OCI-M2 (cell line): ENCODE results near the gene SOHLH2.

Source experiments
- DNase-seq: peaks from one replicate; lab custom pipeline; 2025; ENCODE audit not compliant: unreplicated experiment; lab: John Stamatoyannopoulos, UW

SOHLH2 gene

DNA sequence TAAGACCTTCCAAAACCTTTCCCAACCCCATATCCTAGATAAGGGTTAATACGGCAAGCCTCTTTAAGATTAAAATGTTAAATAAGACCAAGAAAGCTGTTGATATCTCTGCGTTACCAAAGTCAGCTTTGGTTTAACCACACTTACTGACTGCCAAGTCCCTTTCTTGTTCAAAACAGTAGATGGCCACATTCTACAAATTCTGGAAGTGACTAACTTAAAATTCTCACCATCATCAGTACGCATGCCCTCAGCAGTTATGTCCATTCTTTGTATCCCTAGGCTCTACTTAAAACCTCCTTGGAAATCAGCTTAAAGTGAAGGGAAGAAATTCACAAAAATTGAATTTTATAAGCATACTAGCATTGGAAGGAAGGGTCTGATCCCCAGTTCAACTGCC is 23.6 kb downstream of the SOHLH2 start:
- DNase-seq = no peak

DNA sequence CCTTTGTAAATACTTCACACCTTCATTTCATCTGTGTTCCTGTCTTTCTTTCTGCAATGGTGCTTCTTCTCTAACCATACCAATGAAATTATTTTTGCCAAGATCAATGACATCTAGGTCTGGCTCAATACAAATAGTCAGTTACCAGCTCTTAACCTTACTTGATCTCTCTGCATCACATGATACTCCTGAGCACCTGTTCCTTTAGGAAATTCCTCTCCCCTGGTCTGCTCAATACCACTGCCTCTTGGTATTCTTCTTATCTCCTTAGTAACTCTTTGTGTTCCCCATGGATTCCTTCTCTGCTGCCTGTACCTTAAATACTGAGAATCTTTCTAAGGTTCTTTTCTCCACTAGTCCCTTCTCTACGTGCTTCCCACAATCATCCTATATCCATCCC is 25.9 kb downstream of the SOHLH2 start:
- no peak for DNase-seq

DNA sequence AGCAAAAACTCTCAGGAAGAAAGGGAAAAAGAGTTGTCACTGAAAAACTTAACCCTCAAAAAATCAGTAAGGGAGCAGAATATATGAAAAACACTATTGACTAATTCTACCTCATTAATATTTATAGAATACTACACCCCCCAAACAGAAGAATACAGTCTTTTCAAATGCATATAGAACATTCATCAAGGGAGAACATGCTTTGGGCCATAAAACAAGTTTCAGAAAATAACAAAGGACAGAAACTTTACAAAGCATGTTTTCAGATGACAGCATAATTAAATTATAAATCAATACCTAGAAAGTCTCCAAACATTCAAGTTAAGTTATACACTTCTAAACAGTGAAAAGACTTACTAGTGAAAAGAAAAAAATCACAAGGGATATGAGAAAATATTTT is 30.5 kb downstream of the SOHLH2 start:
- DNase-seq = no peak

DNA sequence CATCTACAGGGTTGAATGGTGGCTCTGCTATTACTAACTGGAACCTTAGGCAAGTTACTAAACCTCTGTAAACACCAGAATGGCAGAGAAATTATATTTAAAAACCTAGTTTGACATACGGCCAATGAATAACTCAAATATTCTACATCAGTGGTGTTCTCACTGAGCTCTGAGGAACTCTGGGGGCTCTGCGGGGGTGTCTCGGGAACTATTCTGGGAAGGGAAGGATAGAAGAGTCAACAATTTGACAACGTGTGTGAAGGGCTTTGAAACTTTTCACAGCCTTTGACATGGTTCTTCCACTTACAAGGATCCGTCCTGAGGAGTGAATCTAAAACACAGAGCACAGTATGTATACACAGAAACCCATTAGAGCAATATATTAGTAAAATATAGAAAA is 38.7 kb downstream of the SOHLH2 start:
- DNase-seq = no peak

DNA sequence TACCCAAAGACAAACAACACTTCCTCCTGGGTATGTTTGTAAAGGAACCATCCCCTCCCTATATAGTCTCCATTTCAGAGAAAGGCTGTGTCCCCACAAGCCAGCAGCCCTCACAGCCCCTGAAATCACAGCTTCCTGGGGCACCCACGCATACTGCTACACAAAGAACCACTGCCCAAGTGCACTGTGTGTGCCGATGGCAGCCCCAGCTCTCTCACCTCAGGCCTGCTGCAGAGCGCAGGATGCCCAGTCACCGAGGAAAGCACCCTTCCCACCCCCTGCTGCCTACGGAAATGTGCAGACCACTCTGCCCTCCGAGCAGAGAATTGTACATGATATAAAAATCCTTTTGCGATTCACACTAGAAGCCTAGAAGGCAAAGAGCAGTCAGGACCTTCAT is 39.4 kb downstream of the SOHLH2 start:
- no peak for DNase-seq

DNA sequence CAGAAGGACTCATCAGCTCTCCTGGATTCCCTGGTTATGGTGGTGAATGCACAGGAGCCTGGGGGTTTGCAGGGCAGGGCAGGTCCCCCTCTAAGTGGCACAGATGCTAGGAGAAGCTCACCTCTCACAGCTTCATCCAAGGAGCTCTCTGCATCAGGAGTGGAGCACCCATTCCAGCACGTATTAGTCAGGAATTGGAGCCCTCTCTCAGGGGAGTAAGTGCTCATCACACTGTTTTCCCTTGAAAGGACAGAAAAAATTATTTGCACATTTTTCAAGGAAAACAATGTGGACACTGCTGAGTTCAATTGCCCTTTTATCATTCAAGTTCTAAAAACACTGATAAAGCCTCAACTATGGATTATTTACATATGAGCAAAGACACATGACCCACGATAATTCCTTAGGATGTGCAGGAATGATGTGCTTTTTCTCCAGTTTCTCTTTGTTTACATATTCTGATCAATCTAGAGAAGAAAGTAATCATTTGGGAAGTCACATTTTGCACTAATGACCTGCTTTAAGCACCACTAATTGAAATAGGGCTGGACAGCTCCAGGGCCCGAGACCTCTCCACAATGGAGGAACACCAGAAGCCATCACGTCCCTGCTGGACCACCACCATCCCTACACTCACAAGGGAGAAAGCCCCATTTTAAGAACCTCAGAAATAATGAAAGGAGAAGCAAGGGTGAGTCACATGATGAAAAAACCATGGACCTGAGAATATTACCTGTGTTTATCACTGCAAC is 40.6 kb downstream of the SOHLH2 start:
- no peak for DNase-seq

DNA sequence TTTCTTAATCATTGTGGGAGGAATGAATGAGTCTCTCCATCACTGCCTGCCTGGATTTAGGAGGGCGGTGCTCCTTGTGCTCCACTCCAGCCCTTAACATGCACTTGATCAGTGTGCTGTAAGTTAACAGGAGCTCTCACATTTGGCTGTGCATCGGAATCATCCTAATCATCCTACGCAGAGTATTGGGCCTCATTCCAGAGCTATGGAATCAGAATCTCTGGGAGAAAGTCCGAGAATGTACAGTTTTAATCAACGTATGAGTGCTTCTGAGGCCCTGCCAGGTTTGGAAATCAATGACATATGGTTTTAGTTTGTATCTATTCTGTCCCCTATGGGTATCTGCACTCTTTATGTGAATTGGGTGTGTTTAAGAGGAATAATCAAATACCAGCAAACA is 48.3 kb downstream of the SOHLH2 start:
- no peak for DNase-seq

DNA sequence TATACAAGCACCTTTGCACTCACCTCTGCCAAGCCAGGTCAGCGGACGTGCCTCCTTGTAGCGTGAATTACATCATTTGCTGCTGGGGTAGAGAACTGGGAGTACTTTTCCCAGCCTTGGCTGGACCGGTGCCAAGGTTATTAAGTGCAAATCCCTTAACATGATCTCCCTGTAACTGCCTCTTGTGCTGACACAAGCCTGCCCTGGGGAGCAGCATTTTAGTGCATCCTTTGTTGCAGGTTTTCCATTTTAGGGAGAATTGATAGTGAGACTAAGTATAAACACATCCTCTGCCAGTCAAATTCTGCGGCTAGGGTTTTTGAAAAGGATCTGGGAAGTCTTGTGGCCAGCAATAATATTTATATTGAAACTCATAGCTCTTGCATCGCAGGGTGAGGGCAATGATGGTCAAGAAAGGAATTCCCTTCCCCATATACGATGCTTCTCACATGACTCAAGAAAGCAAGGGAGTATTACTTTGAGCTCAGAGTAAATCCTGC is 50.5 kb downstream of the SOHLH2 start:
- no peak for DNase-seq

DNA sequence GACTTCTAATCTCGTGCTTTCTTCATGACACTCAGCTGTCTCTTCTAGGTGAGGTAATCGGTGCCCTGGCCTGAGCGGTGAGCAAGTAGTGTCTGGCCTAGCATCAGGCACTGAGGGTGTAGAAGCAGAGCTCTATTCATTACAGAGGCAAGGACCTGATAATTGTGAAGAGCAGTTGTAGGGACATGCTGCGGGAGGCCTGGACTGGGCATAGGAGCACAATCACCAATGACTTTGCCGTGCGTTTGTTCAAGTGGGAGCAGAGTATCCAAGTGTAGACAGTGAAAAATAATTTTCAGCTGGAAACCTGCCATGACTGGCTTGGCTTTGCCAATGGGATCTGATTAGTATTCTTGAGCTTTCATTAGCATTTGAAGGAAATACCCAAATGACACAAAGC is 51.1 kb downstream of the SOHLH2 start:
- DNase-seq = no peak

DNA sequence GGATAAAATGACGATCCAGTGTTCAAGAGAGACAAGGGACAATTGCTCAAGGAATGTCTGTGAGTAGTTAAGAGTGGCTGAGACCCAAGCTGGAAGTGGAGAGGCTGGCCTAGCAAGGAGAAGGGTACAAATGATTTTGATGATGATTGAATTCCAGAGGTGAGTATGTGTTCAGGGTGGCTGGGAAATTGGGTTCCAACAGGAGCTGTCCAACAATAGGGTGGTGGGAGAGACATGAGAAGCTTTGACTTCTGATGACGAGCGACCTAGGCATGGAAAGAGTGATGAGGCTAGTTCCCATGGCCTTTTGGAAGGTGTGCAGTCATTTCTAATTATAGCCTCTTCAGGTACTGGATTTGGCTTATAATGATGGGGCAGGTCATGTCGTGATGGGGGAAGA is 54.1 kb downstream of the SOHLH2 start:
- no peak for DNase-seq

DNA sequence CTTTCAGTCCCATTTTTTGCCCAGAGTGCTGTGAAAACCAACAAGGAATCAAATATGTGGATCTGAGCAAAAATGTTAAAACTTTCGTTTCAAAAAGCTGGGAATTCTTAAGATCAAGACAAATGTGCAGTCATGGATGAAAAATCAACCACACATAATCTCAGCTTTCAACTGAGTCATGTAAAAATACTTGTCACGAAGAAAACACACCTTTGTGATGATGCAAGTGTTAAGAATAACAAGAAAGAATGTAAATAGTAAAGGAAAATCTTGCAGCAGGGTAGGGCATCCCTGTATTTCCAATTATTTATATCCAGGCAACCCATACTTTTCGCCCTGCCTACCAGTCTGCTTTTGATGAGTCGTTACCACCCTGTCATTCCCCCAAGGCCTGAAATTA is 55.7 kb downstream of the SOHLH2 start:
- DNase-seq = no peak

DNA sequence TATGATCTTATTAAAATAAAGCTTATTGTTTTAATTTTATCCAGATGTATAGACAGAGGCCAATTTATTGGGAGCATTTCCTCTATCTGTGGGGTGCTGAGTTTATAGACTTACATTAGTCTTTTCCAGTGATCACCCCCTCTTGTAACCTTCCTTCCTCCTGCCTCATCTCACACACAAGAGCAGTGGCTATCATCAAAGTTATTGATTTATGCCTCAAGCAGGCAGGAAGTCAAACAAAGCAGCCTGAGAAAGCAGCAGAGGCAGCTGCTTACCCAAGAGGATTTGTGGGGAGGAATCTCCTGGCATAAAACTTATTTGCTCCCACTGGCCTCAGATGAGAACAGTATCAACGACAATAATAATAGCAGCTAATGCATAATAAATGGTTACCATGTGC is 56.9 kb downstream of the SOHLH2 start:
- DNase-seq = no peak

DNA sequence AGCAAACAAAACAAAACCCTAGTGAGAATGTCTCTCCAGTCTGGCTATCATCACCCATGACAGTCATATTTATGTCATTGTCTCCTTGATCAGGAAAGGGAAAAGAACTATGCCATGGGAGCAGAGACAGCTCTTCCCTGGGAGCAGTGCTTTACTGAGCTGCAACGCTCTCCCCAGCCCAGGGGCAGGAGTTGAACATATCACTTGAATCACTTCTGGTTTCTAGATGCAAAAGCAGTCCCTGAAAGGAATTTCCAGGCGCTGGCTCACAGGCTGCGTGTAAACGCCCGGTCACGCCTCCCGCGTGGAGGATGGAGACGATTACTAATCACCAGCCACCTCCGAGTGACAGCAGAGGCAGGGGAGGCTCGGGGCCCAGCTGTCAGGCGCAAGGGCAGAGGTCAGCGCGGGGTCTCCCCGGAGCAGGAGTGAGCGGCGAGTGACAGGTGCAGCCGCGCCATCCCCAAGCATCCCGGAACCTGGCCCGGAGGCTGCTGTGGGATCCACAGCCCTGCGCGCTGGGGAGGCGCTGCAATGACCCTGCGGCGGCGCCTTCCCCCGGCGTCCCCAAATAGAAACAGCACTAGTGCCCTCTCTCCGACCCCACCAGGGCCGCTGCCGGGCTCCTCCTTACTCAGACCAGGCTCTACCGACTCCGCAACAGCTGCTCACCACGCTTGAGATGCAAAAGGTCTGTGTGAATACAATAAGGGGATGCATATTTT is 59.6 kb downstream of the SOHLH2 start:
- DNase-seq = no peak

DNA sequence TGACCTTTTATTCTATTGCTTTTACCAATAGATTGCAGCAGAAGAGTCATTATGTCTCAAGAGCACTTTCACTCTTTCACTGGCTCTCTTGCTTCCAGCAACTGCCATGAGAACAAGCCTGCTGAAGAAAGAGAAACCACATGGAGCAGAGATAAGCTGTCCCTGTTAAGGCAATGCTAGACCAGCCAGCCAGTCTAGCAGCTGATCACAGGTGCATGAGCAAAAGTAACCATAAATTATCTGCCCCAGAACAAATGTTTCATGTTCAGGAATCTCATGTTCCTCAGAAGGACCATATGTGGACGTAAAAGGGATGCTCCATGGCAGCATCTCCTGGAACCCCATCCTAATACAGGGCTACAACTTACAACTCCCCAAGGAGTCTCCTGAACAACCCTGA is 62.8 kb downstream of the SOHLH2 start:
- no peak for DNase-seq

DNA sequence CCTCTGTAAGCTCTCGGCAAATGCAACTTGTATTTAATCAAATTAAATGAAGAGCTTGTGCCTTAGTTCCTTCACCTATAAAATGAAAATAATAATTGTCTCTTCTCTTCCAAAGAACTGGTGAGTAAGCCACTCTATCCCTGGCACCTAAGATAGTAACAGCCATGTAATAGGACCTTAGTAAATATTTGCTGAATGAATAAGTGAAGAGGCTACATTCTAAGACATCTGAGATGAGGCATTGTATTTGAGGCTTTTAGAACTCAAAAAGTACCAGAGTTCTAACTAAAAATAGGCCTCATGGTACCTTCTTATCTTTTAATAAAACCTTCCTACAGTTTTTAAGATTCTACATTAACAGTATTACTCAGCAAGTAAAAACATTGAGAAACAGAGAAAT is 65.9 kb downstream of the SOHLH2 start:
- DNase-seq = no peak

DNA sequence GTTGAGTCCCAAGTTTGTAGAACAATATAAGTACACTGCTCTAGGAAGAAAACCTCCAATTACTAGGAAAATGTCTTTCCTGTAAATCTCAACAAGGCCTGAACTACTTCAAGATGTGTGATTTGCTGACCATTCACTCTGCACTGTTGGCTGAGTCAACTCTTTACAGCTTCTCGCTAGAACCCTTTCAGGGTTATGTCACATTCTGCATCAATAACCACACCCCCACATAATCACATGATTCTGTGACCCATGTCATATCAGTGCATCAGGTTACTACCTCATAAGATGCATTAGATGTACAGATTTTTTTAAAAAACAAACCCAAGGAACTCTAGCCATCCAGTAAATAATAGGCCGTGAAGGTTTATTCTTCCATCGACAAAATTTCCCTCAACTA is 67.0 kb downstream of the SOHLH2 start:
- no peak for DNase-seq

DNA sequence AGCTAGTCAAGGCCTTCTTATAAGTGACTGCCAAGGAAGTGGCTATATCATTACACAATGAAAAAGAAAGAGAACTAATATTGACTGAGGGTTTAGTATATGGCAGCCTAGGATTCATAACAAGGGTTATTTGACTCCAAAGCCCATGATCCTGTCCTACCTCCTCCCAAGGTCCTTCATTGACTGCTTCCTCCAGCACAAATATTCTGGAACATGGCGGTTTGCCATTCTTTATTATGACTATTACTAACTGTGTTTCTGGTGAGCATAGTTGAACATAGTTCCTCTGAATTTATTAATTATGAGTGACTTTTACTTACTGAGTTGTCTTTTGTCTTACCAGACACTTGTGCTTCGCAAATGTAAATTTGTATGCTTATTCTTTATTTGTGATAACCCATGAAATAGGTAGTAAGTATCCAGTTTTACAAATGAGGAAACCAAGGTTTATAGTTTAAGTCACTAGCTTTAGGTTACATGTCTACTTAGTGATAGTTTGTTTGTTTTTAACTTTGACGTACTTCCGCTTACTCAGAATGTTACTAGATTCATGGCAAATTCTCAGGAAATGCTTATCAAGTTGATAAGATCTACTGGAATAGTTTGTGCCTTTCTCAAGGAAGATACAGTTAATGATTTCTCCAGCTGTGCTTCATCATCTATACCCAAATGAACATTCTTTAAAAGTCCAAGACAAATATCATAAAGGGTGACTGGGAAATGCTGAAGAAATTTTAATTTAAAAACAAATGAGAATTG is 67.7 kb downstream of the SOHLH2 start:
- no peak for DNase-seq

DNA sequence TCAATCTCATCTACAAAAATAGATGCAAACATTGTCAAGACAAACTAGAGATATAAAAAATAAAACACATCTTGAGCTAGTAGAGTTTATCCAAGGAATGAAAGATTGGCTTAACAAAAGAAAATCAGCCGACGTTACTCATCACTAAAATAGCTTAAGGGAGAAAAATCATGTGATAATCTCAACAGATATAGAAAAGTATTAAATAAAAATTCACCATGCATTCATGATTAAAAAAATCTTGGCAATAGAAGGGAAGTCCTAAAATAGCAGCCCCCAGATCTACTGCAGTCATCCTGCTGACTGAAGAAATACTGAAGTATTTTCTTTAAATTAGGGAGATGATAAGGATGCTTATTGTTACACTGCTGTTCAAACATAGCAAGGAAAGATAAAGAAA is 70.6 kb downstream of the SOHLH2 start:
- no peak for DNase-seq

DNA sequence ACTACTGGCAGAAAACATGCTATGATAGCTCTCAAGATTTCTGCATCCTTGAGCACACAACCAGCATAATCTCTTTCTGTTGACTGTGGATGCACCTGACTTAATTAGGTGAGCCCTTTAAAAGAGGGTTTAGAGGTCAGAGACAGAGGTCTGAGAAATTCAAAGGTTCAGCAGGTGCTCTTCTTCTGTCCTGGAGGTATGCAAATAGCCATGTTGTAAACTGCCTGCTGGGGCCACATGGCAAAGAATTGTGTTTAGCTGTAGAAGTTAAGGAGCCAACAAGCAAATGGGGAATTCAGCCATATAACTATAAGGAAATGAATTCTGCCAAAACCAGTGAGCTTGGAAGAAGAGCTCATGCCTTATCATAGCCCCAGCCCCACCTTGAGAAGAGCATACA is 71.6 kb downstream of the SOHLH2 start:
- DNase-seq = no peak

DNA sequence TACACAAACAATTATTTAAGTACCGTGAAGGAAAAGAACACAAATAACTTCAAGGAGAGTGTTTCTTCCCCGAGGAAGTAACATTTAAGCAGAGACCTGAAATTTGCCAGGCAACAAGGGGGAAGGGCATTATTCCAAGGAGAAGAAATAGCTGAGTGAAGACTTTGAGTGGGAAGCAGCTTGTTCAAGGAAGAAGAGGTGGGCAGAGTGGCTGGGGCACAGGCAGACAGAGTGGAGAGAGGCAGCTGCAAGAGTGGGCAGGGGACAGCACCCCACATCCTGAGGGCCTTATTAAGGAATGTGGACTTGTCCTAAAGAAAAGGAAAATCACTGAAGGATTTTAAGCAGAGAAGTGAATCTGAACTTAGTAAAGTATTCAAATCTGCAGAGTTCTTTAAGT is 78.5 kb downstream of the SOHLH2 start:
- DNase-seq = no peak

DNA sequence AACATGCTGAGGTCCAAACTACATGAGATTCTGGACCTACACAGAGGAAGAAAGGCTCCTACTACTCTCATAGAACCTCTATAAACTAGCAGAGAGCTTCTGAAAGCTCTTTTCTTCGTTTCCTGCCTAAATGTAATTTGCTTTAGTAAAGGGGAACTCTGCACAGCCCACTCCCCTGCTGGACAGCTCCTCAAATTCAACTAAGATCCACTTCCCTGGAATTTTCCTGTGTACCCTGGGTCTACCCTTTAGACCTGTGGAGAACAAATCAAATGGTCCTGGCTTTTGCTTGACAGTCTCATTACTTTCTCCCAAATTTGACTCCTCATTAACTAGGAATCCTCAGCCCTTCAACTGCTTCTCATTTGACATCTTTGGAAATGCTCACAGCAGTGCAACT is 79.7 kb downstream of the SOHLH2 start:
- DNase-seq = no peak
